Neural progenitor cell (in vitro differentiated cells): ENCODE results near the gene P3H3. TPM values are rescaled to one million over a fixed set of nuclear protein-coding genes. Genes with fewer than 3 reads are reported as not detected.

Source experiments
- DNase-seq: peaks from one replicate; pipeline ENCODE4 v3.0.0-alpha.2; 2016; ENCODE audit warnings: low spot score
- H2AFZ ChIP-seq: fragments of 200-600 bp; sonication (generic); replicated peaks from 2 replicates; pipeline ENCODE4 v1.6.1; 2016; ENCODE audit warnings: antibody characterized with exemption
- H3F3A ChIP-seq: fragments of 200-600 bp; sonication (generic); 2 replicates; pipeline ENCODE4 v1.6.1; 2016; ENCODE audit warnings: antibody characterized with exemption, low read depth
- H3K27ac ChIP-seq: fragments of 200-600 bp; sonication (generic); 2 replicates; pipeline ENCODE4 v1.5.1; 2016; ENCODE audit warnings: mild to moderate bottlenecking
- H3K27me3 ChIP-seq: fragments of 200-600 bp; sonication (generic); 2 replicates; pipeline ENCODE4 v1.6.1; 2016; ENCODE audit warnings: mild to moderate bottlenecking, moderate library complexity
- H3K36me3 ChIP-seq: fragments of 200-600 bp; sonication (generic); 2 replicates; pipeline ENCODE4 v1.5.1; 2016
- H3K4me1 ChIP-seq: fragments of 200-600 bp; sonication (generic); 2 replicates; pipeline ENCODE4 v1.6.1; 2016; ENCODE audit warnings: mixed run types
- H3K4me2 ChIP-seq: fragments of 200-600 bp; sonication (generic); 2 replicates; pipeline ENCODE4 v1.6.1; 2016
- H3K4me3 ChIP-seq: fragments of 200-600 bp; sonication (generic); 2 replicates; pipeline ENCODE4 v1.5.1; 2016
- H3K79me2 ChIP-seq: fragments of 200-600 bp; sonication (generic); 2 replicates; pipeline ENCODE4 v1.6.1; 2016; ENCODE audit warnings: low read depth
- H3K9ac ChIP-seq: fragments of 200-600 bp; sonication (generic); 2 replicates; pipeline ENCODE4 v1.6.1; 2016
- H3K9me3 ChIP-seq: fragments of 200-600 bp; sonication (generic); 2 replicates; pipeline ENCODE4 v1.5.1; 2016; ENCODE audit warnings: low read depth
- H4K20me1 ChIP-seq: fragments of 200-600 bp; sonication (generic); 2 replicates; pipeline ENCODE4 v1.6.1; 2016; ENCODE audit warnings: low read depth
- H3K27ac Mint-ChIP-seq: 3 replicates; pipeline ENCODE4 v1.8.0; 2021; ENCODE audit warnings: mixed read lengths
- H3K27me3 Mint-ChIP-seq: 2 replicates; pipeline ENCODE4 v1.8.0; 2022; ENCODE audit warnings: low read depth, mild to moderate bottlenecking, inconsistent platforms, moderate library complexity, mixed read lengths; ENCODE audit not compliant: insufficient read depth
- H3K36me3 Mint-ChIP-seq: 3 replicates; pipeline ENCODE4 v1.8.0; 2021; ENCODE audit warnings: mixed read lengths
- H3K4me1 Mint-ChIP-seq: 3 replicates; pipeline ENCODE4 v1.8.0; 2021; ENCODE audit warnings: mixed read lengths
- H3K4me3 Mint-ChIP-seq: 3 replicates; pipeline ENCODE4 v1.8.0; 2021; ENCODE audit warnings: mild to moderate bottlenecking, moderate library complexity, mixed read lengths
- H3K9me3 Mint-ChIP-seq: 3 replicates; pipeline ENCODE4 v1.8.0; 2020; ENCODE audit warnings: mixed read lengths
- CTCF ChIP-seq: fragments of 200-600 bp; sonication (generic); IDR thresholded peaks from 2 replicates; pipeline ENCODE4 v1.5.1; 2017; ENCODE audit warnings: antibody characterized with exemption, mild to moderate bottlenecking
- EZH2 ChIP-seq: fragments of 200-600 bp; sonication (generic); IDR thresholded peaks from 2 replicates; pipeline ENCODE4 v1.6.1; 2017; ENCODE audit warnings: antibody characterized with exemption, mild to moderate bottlenecking, moderate library complexity
- EZH2phosphoT487 ChIP-seq: fragments of 200-600 bp; sonication (generic); IDR thresholded peaks from 2 replicates; pipeline ENCODE4 v1.6.1; 2017; ENCODE audit warnings: antibody characterized with exemption
- total RNA-seq: library from RNA; depleted of rRNA; stranded (reverse); fragments of >200 nt; gene quantifications from 2 replicates; pipeline ENCODE4 v1.2.3, GENCODE V29; 2015; ENCODE audit warnings: low replicate concordance

Gene P3H3
- total RNA-seq, 1 donor from 2014 or later: 14.1 TPM

- H3K27me3 ChIP-seq: no peaks in the 10 kb centered on the region
- H2AFZ ChIP-seq: no peak overlapping the region
- TF ChIP-seq CTCF (no peak), EZH2phosphoT487 (no peak), EZH2 (no peak)
- H3K9ac ChIP-seq: no peak overlapping the region
- Mint-ChIP-seq H3K4me3 (peak overlapping the region; percentile 96), H3K9me3 (no peaks in the 10 kb centered on the region), H3K27me3 (peaks cover 17% of the 10 kb centered on the region), H3K27ac (no peak overlapping the region), H3K36me3 (peaks cover 49% of the 10 kb centered on the region), H3K4me1 (peaks cover 38% of the 10 kb centered on the region)
- no peaks in the 10 kb centered on the region for H3K36me3 ChIP-seq
- H3K27ac ChIP-seq: no peak overlapping the region
- peak overlapping the region; percentile 96 for H3K4me3 ChIP-seq
- peaks cover 36% of the 10 kb centered on the region for H3K79me2 ChIP-seq
- H3K4me1 ChIP-seq: peaks cover 16% of the 10 kb centered on the region
- H3K4me2 ChIP-seq: peak overlapping the region; percentile 100
- H4K20me1 ChIP-seq: peaks cover 39% of the 10 kb centered on the region
- H3K9me3 ChIP-seq: no peaks in the 10 kb centered on the region
- peak; percentile 31 for DNase-seq
- peaks cover 57% of the 10 kb centered on the region for H3F3A ChIP-seq
These were observed 38.1 kb downstream of the P3H3 start for GRCh38 chr12:6866163-6866919.

GRCh38 chr12:6866920-6867412, 38.8 kb downstream of the P3H3 start:
- no peak for DNase-seq
- peak overlapping the region; percentile 96 for H3K4me3 Mint-ChIP-seq
- Histone ChIP-seq H3K27me3 (no peaks in the 10 kb centered on the region), H3K4me3 (peak overlapping the region; percentile 96), H3K4me1 (peaks cover 20% of the 10 kb centered on the region), H3K79me2 (peaks cover 37% of the 10 kb centered on the region), H2AFZ (no peak overlapping the region), H3K9me3 (no peaks in the 10 kb centered on the region), H3K4me2 (peak overlapping the region; percentile 100), H3K9ac (no peak overlapping the region), H4K20me1 (peaks cover 45% of the 10 kb centered on the region), H3K36me3 (no peaks in the 10 kb centered on the region), H3F3A (peaks cover 64% of the 10 kb centered on the region), H3K27ac (no peak overlapping the region)
- H3K36me3 Mint-ChIP-seq: peaks cover 48% of the 10 kb centered on the region
- no peak for TF ChIP-seq EZH2
- TF ChIP-seq EZH2phosphoT487: peak; percentile 16
- TF ChIP-seq CTCF: no peak
- H3K4me1 Mint-ChIP-seq: peaks cover 42% of the 10 kb centered on the region
- no peak overlapping the region for H3K27ac Mint-ChIP-seq
- no peaks in the 10 kb centered on the region for H3K9me3 Mint-ChIP-seq
- H3K27me3 Mint-ChIP-seq: peaks cover 17% of the 10 kb centered on the region

GRCh38 chr12:6867413-6868210, 39.4 kb downstream of the P3H3 start, which contains the start of gene TPI1:
TPI1 (plus strand) TSS chr12:6867531; CDS start chr12:6867567, 36 bp downstream.
- peaks cover 49% of the 10 kb centered on the region for H3K4me1 Mint-ChIP-seq
- peak within 1 kb of the TSS; percentile 96 for H3K4me3 Mint-ChIP-seq
- H3K36me3 Mint-ChIP-seq: peaks cover 43% of the 10 kb centered on the region
- peak within 1 kb of the TSS; percentile 86 for H3K27ac Mint-ChIP-seq
- peak; percentile 90 for DNase-seq
- Histone ChIP-seq H2AFZ (no peak within 1 kb of the TSS), H3K9ac (peak within 1 kb of the TSS; percentile 73), H3F3A (peaks cover 69% of the 10 kb centered on the region), H3K27ac (peak within 1 kb of the TSS; percentile 26), H3K36me3 (no peaks in the 10 kb centered on the region), H3K9me3 (no peaks in the 10 kb centered on the region), H3K27me3 (no peaks in the 10 kb centered on the region), H3K4me1 (peaks cover 23% of the 10 kb centered on the region), H3K79me2 (peaks cover 41% of the 10 kb centered on the region), H3K4me2 (peak within 1 kb of the TSS; percentile 100), H4K20me1 (peaks cover 49% of the 10 kb centered on the region), H3K4me3 (peak within 1 kb of the TSS; percentile 96)
- TF ChIP-seq EZH2: no peak
- no peak for TF ChIP-seq CTCF
- no peak for TF ChIP-seq EZH2phosphoT487
- H3K27me3 Mint-ChIP-seq: peaks cover 17% of the 10 kb centered on the region
- no peaks in the 10 kb centered on the region for H3K9me3 Mint-ChIP-seq
